NCI-H526 treated with DMSO at 0.1 percent for 48 hours (cell line): ENCODE results near the gene ACTN4.

Experiments
- DNase-seq: peaks from one replicate; lab custom pipeline; 2025; lab: John Stamatoyannopoulos, UW

ACTN4 gene

DNA sequence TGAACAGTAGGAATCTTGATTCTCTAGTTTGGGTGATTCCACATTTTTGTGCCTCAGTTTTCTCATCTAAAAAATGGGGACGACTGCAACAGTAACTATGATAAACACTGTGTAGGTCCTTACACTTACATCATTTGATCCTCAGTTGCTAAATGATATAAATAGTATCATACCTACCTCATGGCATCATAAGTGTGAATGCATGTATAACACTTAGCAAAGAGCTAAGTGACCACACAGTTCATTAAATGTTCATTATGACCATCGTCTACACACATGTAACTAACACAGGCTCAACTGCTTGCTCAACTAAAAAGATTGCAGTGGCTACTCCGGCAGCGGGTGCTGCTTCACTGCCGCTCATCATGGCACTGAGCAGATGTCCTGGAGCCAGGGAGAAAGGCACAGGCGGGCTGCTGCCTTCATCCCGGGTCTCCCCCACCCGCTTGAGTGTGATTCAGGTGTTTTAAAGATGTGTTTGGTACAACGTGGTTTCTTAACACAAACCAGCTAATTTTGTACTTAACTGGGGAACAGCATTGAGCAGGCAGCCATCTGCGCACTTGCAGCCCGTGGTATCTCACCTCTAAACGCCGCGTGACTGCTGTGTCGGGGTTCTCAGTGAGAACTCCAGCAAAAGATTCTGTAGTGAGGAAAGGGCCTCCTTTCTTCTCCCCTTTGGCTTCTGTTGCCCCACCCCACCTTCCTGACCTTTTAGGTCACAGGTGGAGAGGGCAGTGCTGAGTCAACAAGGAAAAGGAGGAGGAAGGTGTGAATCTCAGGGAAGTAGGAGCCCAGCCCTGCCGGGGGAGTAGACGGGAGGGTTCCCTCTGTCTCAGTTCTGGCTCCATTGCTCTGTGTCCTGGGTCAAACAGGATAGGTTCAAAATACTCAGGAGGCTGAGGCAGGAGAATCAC lies 11.7 kb upstream of the ACTN4 start:
- no peak for DNase-seq

DNA sequence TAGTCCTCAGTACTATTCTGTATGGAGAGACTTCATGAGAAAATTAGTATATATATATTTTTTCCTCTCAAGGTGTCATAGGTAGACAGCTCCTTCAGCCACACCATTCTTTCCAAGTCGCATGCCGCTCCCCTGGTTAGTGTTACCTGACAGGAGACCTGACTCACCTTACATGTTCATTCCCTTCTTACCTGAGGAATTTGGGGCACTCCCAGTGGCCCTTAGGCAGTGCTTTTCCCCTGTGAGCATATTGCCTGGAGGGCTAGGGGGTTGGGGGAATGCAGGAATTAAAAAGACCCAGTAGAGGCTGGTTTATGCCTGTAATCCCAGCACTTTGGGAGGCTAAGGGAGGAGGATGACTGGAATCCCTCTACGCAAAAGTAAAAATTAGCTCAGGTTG lies 9.0 kb upstream of the ACTN4 start:
- DNase-seq, result no peak

DNA sequence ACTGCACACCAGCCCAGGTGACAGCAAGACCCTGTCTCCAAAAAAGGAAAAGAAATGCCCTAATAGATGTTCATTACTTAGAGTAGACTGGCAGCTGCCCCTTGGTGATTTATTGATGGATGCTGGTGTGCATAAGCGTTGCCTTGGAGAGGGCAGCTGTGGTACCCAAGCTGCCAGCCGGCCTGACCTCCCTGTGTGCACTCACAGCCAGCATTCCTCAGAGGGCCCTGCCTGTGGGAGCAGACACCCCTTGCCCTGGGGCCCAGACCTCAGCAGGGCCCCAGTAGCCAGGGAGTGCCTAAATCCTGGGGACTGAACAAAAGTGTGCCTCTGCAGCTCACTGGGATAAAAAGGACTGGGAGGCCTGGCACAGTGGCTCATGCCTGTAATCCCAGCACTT lies 7.8 kb upstream of the ACTN4 start:
- no peak for DNase-seq

DNA sequence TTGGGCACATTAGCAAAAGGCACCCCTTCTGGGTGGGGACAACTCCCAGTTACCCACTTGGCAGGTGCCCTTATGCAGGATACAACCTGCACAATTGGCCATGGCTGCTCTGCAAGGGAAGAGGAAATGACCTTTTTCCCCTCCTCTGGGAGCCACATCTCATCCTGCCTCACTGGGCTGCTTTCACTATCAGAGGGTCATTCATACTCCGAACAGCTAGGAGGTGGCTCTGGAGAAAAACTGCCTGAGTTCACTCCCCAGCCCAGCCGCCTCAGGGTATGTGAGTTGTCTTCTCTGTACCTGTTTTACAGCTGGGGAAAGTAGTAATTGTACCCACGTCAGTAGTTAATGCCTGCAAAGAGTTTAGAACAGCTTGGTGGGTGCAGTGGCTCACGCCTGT lies 7.1 kb upstream of the ACTN4 start:
- DNase-seq, result no peak

DNA sequence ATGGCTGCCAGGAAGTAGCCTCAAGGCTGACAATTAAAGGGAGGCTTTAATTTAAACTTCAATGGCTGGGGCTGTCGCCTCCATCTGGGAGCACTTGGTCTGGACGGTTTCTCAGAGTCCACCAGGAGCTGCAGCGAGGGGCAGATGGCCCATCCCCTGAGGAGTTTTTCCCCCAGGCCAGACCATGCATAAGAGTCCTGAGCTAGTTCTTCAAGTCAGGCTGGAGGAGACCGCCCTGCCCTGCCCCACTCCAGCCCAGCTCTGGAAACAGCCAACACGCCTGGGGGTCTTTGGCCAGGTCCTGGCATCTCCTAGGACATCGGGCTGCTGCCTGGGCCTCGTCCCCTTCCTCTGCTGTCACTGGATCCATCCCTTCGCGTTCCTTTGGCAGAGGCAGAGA lies 5.3 kb upstream of the ACTN4 start:
- no peak for DNase-seq

DNA sequence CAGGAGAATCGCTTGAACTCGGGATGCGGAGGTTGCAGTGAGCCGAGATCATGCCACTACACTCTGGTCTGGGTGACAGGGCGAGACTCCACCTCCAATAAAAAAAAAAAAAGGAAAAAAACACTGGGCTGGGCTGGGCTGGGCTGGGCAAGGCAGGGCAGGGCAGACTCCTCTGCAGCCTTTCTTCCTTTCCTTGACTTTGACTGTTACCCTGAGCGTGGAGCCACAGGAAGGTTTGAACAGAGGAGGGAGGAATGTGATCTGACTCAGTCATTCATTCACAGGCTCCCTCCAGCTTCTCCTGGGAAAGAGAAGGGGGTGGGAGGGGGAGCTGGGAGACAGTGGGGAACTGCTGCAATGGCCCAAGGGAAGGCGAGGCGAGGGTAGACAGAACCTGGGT lies 2.7 kb upstream of the ACTN4 start:
- no peak for DNase-seq

DNA sequence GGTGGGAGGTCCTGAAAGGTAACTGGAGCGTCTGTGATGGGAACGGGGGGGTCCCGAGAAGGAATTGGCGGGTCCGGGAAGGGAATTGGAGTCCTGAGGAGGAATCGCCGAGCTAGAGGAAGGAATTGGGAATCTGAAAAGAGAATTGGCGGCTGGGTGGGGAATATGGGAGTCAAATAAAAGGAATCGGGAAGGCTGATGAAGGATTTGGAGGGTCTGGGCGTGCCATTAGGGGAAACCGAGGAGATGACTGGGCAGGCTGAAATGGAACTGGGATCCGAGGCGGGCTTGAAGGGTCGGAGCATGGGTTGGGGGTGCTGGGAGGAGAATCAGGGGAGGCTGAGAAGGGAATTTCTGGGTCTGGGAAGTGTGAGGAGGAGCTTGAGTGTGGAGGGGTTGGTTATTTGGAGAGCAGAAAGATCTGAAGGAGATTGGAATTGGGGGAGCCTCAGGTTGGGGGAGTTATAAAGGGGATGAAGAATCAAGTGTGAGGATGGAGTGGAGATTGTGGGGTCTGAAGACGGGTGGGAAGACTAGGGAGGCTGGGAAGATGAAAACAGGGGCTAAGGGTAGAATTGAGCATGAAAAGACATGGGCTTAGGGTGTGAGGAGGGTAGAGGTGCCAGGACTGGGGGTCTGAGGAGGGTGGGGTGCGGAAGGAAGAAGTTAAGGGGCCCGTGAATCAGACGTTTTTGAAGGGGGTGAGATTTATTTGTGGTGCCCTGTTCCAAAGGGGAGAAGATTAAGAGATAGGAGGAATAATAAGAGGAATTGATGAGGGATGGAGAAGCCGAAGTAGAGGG lies 718 bp downstream of the ACTN4 start:
- no peak for DNase-seq

DNA sequence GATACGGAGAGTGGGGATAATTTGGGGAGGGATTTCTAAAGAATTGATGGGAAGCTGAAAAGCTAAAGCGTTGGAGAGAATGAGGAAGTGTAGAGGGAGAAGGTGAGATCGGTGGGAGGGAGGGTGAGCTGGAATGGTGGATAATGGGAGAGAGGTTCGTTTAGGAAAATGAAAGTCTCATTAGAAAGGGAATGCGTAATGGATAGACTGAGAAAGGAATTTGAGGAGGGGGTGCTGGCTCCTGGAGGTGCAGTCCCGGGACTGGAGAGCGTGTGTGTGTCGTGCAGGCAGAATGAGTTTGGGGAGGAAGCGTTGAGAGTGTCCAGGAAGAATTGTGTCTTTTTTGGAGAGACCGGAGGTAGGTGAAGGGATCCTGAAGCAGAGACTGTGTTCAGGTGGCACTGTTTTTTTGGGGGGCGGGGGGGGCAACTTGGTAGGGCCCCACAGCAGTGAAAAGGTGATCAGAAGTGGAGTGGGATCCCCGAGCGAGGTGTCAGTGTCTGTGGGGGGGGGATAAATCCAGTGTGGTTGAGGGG lies 1.4 kb downstream of the ACTN4 start:
- peak; percentile 8 for DNase-seq

DNA sequence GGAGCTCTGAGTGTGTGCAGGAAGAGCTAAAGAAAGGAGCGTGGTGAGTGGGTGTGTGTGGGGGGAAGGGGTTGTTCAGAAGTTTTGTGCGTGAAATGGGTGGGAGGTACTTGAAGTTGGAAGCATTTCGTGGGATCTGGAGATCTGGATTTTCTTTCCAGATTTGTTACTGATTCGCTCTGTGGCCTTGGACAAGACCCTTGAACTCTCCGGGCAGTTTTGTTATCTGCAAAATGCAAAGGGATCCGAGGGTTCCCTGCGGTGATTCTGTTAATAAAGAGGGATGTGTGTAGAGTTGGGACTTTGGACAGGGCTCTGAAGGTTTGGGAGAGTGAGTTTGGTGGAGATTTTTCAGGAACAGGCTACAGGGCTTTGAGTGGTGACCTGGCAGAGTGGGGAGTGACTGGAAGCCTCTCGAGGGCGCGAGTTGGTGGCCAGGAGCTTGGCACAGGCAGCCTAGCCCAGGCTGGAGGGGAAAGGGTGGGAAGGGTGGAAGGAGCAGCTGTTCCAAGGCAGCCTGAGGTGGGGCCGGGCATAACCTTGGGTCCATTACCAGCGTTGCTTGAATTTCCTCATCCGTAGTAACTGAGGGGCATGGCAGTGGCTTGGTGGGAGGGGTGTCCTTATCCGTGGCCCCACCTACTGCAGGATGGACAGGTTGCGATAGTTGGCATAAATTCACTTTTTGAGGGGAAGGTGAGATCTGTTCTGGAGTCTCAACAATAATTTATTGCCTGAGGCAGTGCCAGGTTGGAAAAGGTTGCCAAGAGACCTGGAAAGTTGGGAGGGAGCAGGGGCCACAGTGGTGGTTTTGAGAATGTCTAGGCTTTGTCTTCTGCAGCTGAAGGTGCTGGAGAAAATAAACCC lies 2.1 kb downstream of the ACTN4 start:
- DNase-seq, result no peak

DNA sequence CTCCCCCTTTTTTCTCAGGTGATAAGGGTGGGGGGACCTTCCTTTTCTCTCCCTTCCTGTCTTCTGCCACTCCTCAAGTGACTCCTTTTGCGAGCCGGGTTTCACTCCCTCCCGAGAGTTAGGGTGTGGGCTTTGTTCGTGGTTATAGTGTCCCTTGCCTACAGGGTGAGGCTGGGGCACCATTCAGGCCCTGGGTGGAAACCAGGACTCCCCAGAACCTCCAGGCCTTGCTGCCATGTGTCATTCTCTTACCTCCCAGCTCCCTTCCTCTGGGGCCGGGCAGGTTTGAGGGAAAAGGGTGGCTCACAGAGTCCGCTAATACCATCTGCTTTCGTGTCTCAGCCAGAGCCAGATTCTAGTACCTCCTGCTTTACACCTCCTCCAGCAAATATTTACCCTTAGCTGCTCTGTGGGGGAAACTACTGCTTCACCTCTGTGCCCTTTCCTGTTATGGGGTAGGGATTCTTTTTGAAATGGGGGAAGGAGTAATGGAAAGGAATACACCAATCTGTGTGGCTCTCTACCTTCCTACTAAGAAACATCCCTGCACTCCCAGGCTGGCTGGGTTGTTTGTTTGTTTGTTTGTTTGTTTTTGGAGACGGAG lies 2.8 kb downstream of the ACTN4 start:
- no peak for DNase-seq

DNA sequence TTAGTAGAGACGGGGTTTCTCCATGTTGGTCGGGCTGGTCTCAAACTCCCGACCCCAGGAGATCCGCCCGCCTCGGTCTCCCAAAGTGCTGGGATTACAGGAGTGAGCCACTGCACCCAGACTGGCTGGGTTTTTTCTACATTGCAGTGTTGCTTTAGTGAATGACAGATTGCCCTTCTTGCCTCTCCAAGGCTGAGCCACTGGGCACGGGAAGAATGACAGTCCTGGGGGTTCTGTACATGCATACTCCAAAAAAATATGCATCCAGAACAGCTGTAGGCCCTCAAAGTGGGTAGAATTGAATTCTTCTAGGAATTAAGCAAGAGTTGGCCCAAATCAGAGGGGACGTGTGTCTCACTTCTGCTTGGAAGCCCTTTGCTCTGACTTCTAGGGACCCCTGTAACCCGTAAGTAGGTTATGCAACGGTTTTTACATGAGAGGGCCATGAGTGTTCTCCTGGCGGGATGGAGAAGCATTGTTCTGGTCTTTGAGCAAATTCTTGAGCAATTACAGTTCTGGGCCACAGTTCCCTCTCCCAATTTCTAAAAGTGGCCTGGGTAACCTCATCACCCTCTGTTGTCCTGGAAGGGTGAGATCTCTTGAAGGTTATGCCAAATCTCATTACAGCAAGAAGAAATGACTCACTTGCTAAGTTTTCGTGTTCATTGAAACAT lies 3.6 kb downstream of the ACTN4 start:
- no peak for DNase-seq

DNA sequence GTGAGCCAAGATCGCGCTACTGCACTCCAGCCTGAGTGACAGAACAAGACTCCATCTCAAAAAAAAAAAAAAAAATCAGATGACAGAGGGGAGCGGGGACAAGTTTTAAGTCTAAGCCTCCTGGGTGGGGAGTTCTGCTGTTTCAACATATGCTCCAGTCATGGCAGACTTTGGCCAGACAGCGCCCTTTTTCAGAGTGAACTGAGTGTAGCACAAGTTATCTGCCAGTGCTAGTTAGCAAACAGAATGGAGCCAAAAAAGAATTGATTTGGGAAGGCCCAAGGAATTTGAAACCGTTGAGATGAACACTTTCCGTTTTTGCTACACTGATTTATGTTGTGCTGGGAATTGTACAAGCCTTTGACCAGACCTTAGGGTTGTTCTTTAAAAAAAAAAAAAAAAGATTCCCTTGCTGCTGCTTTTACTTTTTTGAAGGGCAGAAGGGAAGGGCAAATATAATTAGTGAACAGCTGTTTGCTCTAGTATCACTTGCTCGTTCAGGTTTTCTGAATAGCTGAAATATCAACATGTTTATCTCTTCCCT lies 5.7 kb downstream of the ACTN4 start:
- DNase-seq, result no peak

DNA sequence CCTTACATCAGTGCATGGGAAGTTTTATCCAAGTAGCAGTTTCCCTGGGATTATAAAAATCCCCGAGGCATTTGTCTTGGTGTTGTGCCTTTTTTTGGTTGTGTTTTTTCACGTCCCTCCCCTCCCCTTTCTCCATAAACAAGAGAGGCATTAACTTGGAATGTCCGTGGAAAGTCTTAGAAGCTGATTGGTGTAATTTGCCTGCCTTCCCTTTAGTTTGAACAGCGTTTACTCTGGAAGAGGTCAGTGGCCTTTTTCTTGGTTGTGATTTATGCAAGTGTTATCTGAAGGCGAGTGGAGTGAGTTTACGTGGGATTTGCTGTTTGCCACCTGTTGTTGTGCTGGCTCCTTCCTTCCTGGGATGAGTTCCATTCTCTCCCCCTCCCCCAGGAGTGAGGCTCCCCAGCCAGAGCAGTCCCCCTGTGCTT lies 7.2 kb downstream of the ACTN4 start:
- no peak for DNase-seq

DNA sequence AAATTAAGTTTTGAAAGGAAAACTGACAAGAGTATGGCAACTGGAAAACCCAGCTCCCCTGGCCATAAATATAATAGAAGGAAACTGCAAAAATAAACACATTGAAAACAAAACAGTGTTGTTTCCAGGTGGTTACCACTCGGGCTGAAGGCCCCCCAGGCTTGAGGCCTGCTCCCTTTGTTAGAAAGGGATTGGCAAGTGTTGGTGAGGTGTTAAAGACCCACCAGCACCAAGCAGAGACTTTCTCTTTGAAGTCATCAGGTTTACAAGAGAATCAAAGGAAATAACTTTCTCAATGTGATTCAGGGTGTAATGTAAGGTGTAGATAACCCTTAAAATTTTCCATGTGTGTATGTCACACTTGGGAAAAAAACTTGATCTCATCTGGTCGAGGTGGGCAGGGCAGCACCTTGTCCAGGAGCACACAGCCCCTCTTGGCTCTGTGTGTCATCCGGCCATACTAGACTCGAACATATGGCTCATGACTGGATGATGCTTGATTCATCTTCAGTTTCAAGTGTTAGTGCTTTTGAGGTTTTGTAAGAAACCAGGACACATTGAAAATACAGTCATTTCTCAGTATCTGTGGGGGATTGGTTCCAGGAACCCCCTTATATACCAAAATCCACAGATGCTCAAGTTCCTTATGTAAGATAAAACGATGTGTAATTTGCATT lies 7.8 kb downstream of the ACTN4 start:
- no peak for DNase-seq

DNA sequence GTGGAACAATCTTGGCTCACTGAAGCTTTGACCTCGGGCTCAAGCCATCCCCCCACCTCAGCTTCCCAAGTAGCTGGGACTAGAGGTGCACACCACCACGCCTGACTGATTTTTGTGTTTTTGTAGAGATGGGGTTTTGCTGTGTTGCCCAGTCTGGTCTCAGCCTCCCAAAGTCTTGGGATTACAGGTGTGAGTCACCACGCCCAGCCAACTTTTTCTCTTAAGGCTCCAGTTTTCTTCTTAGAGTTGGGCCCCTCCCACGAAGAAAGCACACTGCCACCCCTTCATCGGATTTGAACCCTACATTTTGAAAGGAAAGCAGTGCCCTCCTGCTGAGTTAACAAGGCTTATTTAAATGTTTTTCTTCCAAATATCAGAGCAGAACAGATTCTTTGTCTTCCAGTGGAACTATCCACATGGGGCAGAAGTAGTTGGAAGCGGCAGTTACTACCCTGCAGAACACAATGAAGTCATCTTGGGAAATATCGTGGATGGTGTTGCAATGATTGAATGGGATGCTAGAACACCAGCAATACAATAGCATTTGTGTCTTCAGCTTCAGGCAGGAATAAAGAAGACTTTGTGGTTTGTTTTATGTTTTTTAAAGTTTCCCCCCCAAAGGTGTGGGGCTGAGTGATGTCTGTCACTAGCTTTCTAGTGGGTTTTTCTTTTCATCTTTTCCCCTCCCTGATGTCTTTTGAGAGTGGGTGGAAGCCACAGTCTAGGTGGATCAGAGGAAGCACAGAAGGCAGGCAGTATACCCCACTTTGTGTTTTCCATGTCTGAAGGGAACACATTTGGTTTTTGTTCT lies 8.9 kb downstream of the ACTN4 start:
- no peak for DNase-seq

DNA sequence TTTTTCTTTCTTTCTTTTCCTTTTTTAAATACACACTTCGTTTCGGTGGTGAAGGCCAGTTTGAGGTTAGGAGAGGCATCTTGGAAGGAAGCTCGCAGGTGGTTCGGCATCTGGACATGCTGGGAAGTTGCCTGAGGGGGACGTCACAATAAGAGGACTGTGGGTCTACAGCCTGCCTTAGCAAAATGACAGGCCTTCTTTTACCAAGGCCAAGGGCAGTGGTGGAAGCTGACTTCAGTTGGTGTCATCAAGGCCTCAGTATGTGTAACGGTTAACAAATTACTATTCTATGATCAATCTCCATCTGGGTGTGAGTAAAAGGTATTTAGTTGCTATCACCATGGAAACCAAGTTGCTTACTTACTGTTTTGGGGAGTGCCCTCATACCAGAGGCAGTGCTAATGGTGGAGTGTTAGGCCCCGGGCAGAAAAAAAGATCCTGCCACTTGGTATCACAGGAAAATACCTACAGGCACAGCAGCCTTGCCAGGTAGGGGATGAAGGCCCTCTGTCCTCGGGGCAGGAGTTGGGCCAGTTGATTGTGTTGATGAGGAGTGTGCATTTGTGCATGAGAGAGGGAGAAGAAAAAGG lies 10.3 kb downstream of the ACTN4 start:
- DNase-seq, result no peak

DNA sequence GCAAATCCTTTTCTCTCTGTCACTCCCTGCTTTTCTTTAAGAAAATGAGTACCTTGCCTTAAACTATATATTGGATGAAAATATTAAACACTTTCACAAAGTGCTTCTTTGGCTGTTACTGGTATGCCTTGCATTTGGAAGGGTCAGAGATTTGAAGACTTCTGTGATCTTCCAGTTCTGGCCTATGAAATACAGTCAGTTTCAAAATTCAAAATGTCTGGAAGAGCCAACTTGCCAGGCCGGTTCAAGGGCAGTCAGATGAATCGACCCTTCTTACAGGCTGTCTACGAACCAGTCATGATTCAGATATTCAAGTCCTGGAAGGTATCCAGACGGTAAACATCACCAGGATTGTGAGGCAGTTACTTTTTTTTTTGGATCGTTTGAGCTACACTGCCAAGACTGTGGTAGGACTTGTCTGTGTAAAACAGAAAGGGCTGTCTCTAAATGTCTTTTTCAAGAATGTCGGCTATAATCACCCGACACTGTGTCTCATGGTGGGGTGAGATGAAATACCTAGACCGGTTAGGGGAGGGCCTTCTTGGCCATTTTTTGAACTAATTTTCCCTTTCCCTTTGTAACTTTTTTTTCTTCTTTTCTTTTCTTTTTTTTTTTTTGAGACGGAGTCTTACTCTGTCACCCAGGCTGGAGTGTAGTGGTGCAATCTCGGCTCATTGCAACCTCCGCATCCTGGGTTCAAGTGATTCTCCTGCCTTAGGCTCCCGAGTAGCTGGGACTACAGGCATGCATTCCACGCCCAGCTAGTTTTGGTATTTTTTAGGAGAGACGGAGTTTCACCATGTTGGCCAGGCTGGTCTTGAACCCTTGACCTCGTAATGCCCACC lies 11.2 kb downstream of the ACTN4 start:
- peak; percentile 8 for DNase-seq

DNA sequence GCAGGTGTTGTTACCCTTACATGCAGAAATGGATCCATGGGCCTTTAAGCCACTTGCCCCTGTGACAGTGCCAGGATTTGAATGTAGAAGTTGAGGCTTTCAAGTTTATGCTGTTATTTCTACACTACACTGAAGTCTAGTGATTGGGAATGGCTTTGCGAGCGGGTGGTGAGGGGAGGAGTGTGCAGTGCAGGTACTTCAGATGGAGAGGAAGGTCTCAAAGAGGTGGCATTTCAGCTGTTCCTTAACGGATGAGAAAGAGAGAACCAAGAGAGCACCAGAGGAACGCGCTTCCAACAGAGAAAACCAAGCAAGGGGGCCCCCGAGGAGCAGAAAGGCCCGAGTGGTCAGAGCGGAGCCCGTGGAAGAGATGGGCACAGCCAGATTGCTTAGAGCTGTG lies 13.3 kb downstream of the ACTN4 start:
- DNase-seq, result no peak
